Sigmoid colon (tissue), 7 donors: ENCODE measurements around the gene SPINK6. TPM values are rescaled to one million over a fixed set of nuclear protein-coding genes. Genes with fewer than 3 reads are reported as not detected.

Experiments used
- DNase-seq: peaks from one replicate; pipeline ENCODE4 v3.0.0-alpha.2; 2019
- H3K27ac ChIP-seq, 4 donors: fragments of 200-600 bp; sonication (generic); one replicate each; pipeline ENCODE4 v1.5.1; 2016 to 2019; ENCODE audit warnings: mild to moderate bottlenecking in 1 of 4
- H3K27me3 ChIP-seq, 3 donors: fragments of 200-600 bp; sonication (generic); one replicate each; pipeline ENCODE4 v1.5.1; 2019; ENCODE audit warnings: mild to moderate bottlenecking in 1 of 3
- H3K36me3 ChIP-seq, 4 donors: fragments of 200-600 bp; sonication (generic); one replicate each; pipeline ENCODE4 v1.5.1; 2016 to 2019
- H3K4me1 ChIP-seq, 4 donors: fragments of 200-600 bp; sonication (generic); one replicate each; pipeline ENCODE4 v1.5.1; 2017 to 2019
- H3K4me3 ChIP-seq, 4 donors: fragments of 200-600 bp; sonication (generic); one replicate each; pipeline ENCODE4 v1.5.1; 2017 to 2019; ENCODE audit warnings: mild to moderate bottlenecking in 2 of 4, moderate library complexity in 1 of 4
- H3K9me3 ChIP-seq, 4 donors: fragments of 200-600 bp in 3 of 4; sonication (generic) in 3 of 4; one replicate each; pipeline versions ENCODE4 v1.5.1 to v1.6.1; 2013 to 2019
- EP300 ChIP-seq, 4 donors: sonication (generic); formaldehyde crosslinking; IDR thresholded peaks; one replicate each; pipeline ENCODE4 v1.6.1; 2017; ENCODE audit warnings: antibody characterized with exemption in 4 of 4
- POLR2A ChIP-seq, 2 donors: fragments of 450-650 bp; IDR thresholded peaks; one replicate each; pipeline ENCODE4 v1.6.1; 2016; ENCODE audit warnings: antibody characterized with exemption in 2 of 2, mild to moderate bottlenecking in 2 of 2, moderate library complexity in 2 of 2
- POLR2AphosphoS5 ChIP-seq, 4 donors: sonication (generic); formaldehyde crosslinking; IDR thresholded peaks; one replicate each; pipeline ENCODE4 v1.6.1; 2017; ENCODE audit warnings: antibody characterized with exemption in 4 of 4
- WGBS, 2 donors: extraction: QIAGEN DNeasy Blood & Tissue Kit; methylation state at CpG; one replicate each; pipeline ENCODE4 v1.1.7; 2013; 5-methylcytosine and 5-hydroxymethylcytosine counted together
- intact Hi-C: fragments of 100-400 bp; cut with DNase I; formaldehyde crosslinking; loops from one replicate; pipeline ENCODE4 v1.15.1; 2023
- polyA plus RNA-seq, 3 donors: library from polyadenylated mRNA; stranded (reverse); fragments of 200-250 nt; gene quantifications; one replicate each; pipeline ENCODE4 v1.2.3, GENCODE V29; 2013
- total RNA-seq, 4 donors: library from RNA; depleted of rRNA; stranded (reverse); fragments of >200 nt; gene quantifications; one replicate each; pipeline ENCODE4 v1.1.0, GENCODE V29; 2016
- TF ChIP-seq, protein P1 (sequence below), 4 experiments: fragments of 450-650 bp in 3 of 4; fragments of 200-600 bp in 1 of 4; IDR thresholded peaks; one replicate each; pipeline ENCODE4 v1.5.1; 2016 to 2019; ENCODE audit warnings: antibody characterized with exemption in 4 of 4, mild to moderate bottlenecking in 3 of 4, moderate library complexity in 2 of 4
- donor health status: healthy with polysubstance abuse.
- donor health status: Bipolar disorder and iron deficiency.
- donor health status: healthy.

Gene SPINK6
- total and polyA plus RNA-seq, 7 donors: 0.86 to 1.9 (median 0.99) TPM; not detected in 4

- TF ChIP-seq POLR2AphosphoS5 (IDR thresholded peaks at IDR 0.05): no peak
- no peak for TF ChIP-seq POLR2A (IDR thresholded peaks at IDR 0.05)
- TF ChIP-seq EP300 (IDR thresholded peaks at IDR 0.05): no peak
- TF ChIP-seq, protein P1, sequence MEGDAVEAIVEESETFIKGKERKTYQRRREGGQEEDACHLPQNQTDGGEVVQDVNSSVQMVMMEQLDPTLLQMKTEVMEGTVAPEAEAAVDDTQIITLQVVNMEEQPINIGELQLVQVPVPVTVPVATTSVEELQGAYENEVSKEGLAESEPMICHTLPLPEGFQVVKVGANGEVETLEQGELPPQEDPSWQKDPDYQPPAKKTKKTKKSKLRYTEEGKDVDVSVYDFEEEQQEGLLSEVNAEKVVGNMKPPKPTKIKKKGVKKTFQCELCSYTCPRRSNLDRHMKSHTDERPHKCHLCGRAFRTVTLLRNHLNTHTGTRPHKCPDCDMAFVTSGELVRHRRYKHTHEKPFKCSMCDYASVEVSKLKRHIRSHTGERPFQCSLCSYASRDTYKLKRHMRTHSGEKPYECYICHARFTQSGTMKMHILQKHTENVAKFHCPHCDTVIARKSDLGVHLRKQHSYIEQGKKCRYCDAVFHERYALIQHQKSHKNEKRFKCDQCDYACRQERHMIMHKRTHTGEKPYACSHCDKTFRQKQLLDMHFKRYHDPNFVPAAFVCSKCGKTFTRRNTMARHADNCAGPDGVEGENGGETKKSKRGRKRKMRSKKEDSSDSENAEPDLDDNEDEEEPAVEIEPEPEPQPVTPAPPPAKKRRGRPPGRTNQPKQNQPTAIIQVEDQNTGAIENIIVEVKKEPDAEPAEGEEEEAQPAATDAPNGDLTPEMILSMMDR (IDR thresholded peaks at IDR 0.05): no peak
- intact Hi-C loops: no loop called here
- Histone ChIP-seq H3K9me3 (no peaks in the 10 kb centered on the region), H3K4me1 (no peaks in the 10 kb centered on the region), H3K27ac (no peak overlapping the region), H3K36me3 (no peaks in the 10 kb centered on the region), H3K27me3 (no peaks in the 10 kb centered on the region), H3K4me3 (no peak overlapping the region)
- WGBS, 2 donors: 71 to 84% methylated on average over 4 of the region's 4 CpGs
- no peak for DNase-seq
Measured at GRCh38 chr5:148166550-148167283, 36.1 kb upstream of the SPINK6 start.

DNA sequence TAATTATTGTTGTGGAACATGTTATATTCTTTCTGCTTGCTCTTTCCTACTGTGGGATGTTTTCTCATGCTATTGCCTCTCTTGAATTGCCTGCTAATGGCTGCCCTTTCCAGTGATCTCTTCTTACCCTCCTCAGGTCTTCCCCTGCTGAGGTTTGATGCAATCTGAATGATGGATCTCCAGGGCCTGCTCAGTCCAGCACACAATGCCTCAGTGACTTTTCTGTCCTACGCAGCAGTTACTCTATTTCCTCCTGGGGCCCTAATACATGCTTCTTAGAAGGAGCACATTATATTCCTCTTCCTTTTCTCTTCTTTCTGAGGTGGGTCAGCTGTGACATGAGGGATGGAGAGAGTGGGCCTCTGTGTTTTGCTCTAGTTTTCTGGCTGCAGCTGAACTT, 34.6 kb upstream of the SPINK6 start, which contains the start of gene SPINK14:
SPINK14 (plus strand) TSS at position 301 of the 400 bp plus-strand sequence. CDS start 1,187 bp downstream, outside the sequence.
- Histone ChIP-seq H3K4me3 (no peak within 1 kb of the TSS), H3K27ac (no peak within 1 kb of the TSS), H3K4me1 (no peaks in the 10 kb centered on the region), H3K27me3 (no peaks in the 10 kb centered on the region), H3K36me3 (no peaks in the 10 kb centered on the region), H3K9me3 (no peaks in the 10 kb centered on the region)
- intact Hi-C loops: no loop called here
- no peak for DNase-seq
- WGBS, 2 donors: 97 to 98% methylated on average over 1 of the region's 1 CpG
- TF ChIP-seq POLR2A (IDR thresholded peaks at IDR 0.05): no peak
- TF ChIP-seq POLR2AphosphoS5 (IDR thresholded peaks at IDR 0.05): no peak
- TF ChIP-seq EP300 (IDR thresholded peaks at IDR 0.05): no peak
- TF ChIP-seq, protein P1 (IDR thresholded peaks at IDR 0.05): no peak

- TF ChIP-seq EP300 (IDR thresholded peaks at IDR 0.05) (no peak), POLR2A (IDR thresholded peaks at IDR 0.05) (no peak), POLR2AphosphoS5 (IDR thresholded peaks at IDR 0.05) (no peak)
- TF ChIP-seq, protein P1 (IDR thresholded peaks at IDR 0.05): no peak
- H3K27me3 ChIP-seq: no peaks in the 10 kb centered on the region
- H3K36me3 ChIP-seq: no peaks in the 10 kb centered on the region
- no peak overlapping the region for H3K4me3 ChIP-seq
- no peak overlapping the region for H3K27ac ChIP-seq
- intact Hi-C loops: loop anchor here (10.0 kb wide), 1 partner anchor 862 kb away; no protein-coding TSS in a partner anchor
- no peaks in the 10 kb centered on the region for H3K4me1 ChIP-seq
- 82% methylated on average over 2 of the region's 2 CpGs for WGBS, 2 donors
- DNase-seq: no peak
- no peaks in the 10 kb centered on the region for H3K9me3 ChIP-seq
Measured at GRCh38 chr5:148172377-148172776, 30.5 kb upstream of the SPINK6 start.

GRCh38 chr5:148176480-148176879, 26.4 kb upstream of the SPINK6 start:
- Histone ChIP-seq H3K9me3 (no peaks in the 10 kb centered on the region), H3K4me3 (no peak overlapping the region), H3K36me3 (no peaks in the 10 kb centered on the region), H3K27me3 (no peaks in the 10 kb centered on the region), H3K27ac (no peak overlapping the region), H3K4me1 (peaks cover 0 to 11% (median 2%) of the 10 kb centered on the region in 4 donors)
- intact Hi-C loops: loop anchor here (5.0 to 10.0 kb wide), 2 partner anchors 266 to 858 kb away; no protein-coding TSS in a partner anchor
- 71% methylated on average over 2 of the region's 2 CpGs for WGBS, 2 donors
- no peak for DNase-seq
- TF ChIP-seq POLR2A (IDR thresholded peaks at IDR 0.05): no peak
- TF ChIP-seq, protein P1 (IDR thresholded peaks at IDR 0.05): no peak
- TF ChIP-seq EP300 (IDR thresholded peaks at IDR 0.05): no peak
- no peak for TF ChIP-seq POLR2AphosphoS5 (IDR thresholded peaks at IDR 0.05)
